ENCODE results near the gene GORASP2.

The GORASP2 gene

DNA sequence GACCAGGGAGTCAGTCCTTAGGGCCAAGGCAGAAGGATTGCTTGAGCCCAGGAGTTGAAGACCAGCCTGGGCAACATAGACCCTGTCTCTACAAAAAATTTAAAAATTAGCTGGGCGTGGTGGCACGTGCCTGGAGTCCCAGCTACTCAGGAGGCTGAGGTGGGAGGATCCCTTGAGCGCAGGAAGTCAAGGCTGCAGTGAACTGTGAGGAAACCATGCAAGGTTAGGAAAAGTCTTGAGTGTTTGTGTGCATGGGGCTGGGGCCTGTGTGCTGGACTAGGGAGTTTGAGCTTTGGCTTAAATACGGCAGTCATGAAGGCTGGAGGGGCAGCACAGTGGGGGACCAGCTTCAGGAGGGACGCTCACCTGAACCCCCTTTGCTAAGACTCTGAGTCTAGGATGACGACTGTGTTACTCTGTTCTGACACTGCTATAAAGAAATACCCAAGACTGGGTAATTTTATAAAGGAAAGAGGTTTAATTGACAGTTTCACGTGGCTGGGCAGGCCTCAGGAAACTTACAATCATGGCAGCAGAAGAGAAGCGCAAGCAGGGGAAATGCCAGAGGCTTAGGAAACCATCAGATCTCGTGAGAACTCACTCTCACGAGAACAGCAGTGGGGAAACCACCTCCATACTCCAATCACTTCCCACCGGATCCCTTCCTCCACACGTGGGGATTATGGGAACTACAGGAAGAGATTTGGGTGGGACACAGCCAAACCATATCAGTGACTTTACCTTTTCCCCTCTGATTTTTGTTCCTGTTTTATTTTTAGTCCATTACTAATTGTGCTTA lies 39.4 kb downstream of the GORASP2 start:
- DNase-seq: no peak

DNA sequence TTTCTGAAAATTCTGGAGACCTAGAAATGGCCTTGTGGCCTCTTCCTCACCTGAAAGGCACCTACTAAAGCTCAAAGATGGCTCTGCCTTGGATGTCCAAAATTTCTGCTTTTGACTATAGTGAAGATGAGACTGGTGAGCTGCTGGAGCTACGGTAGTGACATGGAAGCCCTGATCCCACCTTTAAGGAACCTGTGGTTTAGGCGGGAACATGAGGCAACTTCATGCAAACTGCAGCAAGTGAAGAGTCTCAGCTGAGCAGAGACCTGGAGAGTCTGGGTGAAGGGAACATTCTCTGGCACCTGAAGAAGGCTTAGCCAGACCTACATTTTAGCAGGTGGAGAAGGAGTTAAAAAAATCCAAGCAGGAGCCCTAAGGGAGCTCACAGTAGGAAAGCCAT lies 40.0 kb downstream of the GORASP2 start:
- no peak for DNase-seq

DNA sequence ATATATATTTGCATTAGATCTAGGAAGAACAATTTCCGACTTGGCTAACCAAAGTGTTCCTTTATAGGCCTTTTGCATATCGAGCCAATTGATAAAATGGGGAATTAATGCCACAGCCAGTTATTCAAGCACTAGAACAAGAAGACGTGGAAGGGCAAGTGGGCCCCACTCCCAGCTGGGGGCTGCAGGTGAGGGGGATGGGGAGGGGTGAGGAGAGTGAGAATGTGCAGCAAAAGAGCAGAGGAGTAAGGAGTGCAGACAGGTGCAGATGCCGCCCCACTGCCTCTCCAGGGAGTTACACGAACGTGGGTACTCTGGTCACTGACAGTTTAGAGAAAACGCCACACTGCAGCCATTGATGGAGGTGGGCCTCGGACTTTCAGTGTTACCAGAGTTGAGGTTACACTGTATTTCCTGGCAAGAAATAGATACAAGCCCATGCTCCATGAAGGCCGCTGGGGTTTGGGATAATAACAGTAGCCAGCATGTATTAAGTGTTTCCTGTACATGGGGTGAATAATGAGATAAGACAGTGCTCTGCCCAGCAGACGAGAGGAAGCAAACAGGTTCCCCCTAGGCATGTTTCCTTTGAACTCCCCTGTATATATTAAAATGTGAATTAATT lies 40.9 kb downstream of the GORASP2 start:
- no peak for DNase-seq

DNA sequence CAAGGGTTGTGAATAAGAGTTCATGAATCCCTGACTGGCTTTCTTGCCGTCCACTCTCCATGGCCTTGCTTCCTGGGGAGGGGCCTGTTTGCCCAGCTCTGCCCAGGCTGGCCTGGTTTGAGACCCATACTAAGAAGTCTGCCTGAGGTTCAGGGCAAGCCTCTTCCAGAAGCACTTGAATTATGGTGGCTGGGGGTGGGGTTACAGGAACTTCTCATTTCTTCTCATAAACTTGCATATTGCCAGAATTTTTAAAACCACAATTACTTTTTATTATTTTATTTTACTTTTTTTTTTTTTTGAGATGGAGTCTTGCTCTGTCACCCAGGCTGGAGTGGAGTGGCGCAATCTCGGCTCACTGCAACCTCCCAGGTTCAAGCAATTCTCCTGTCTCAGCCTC lies 42.0 kb downstream of the GORASP2 start:
- DNase-seq: no peak

- no peak for DNase-seq
These were observed 43.5 kb downstream of the GORASP2 start for GRCh38 chr2:170972296-170973224.

- no peak for DNase-seq
These were observed 44.1 kb downstream of the GORASP2 start for GRCh38 chr2:170973225-170973491.

DNA sequence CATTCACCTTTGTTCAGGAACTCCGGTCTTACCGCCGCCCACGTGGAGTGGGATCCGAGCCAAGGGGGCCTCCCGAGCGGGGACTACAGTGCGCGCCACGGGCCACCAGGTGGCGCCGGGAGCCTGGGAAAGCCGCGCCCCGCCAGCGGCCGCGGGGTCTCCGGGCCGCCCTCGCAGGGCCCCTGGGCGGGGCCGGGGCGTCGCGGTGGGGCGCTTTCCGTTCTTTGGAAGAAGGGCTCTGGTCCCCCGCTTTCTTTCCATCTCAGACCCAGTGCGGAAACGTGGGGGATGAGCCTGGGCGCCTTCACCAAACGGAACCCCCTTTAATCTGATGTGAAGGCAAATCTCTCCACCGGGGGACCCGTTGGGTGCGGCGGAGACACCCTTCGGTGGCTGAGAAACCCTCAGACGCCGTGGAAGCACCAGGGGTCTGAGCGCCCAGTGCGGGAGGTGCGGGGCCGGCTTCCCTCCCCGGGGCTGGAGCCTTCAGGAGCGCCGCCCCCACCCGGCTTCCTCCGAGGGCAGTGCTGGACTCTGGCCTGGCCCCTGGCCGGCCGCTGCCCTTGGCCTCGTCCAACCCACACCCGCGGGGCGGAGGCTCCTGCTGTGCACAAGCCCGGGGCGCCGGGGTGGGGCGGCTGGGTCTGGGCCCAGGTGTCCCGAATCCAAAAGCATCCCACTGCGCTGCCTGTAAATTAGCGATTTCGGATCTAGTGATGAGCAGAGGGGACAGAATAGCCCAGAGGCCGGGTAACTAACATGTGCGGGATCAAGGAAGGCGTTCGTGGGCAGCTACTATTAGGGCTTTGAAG lies 44.6 kb downstream of the GORASP2 start:
- peak; percentile 74 to 76 (median 75) for DNase-seq

- no peak for DNase-seq
These were observed 45.4 kb downstream of the GORASP2 start for GRCh38 chr2:170974304-170974993.

GRCh38 chr2:170975127-170975942 lies 46.3 kb downstream of the GORASP2 start:
- DNase-seq: no peak

- DNase-seq: no peak
These were observed 46.9 kb downstream of the GORASP2 start for GRCh38 chr2:170975943-170976270.

DNA sequence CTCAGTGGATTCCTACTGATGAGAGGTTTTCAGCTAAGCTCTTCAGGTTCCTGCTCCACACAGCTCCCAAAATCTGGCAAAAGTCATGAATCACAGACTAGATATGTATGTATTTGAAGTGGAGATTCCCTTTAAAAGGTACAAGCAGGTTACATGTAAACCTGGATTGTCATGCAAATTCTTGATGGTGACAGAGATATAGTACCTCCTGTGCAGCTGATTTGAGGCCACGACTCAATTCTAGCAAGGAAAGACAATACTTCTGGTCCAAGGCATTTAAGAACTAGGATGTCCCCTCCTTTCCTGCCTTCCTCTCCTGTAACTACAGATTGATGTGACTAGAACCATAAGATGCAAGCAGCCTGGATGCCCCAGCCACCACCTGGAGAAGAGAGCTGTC lies 55.0 kb downstream of the GORASP2 start:
- no peak for DNase-seq

DNA sequence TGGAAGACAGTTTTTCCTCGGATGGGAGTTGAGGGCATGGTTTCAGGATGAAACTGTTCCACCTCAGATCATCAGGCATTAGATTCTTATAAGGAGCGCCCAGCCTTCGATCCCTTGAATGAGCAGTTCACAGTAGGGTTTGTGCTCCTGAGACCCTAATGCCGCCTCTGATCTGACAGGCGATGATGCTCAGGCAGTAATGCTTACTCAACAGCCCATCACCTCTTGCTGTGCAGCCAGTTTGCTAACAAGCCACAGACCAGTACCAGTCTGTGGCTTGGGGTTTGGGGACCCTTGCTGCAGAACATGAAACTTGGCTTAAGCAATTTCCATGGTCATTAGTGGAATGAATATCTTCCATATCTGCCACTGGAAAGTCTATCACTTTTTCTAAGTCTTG lies 56.4 kb downstream of the GORASP2 start:
- DNase-seq: no peak

DNA sequence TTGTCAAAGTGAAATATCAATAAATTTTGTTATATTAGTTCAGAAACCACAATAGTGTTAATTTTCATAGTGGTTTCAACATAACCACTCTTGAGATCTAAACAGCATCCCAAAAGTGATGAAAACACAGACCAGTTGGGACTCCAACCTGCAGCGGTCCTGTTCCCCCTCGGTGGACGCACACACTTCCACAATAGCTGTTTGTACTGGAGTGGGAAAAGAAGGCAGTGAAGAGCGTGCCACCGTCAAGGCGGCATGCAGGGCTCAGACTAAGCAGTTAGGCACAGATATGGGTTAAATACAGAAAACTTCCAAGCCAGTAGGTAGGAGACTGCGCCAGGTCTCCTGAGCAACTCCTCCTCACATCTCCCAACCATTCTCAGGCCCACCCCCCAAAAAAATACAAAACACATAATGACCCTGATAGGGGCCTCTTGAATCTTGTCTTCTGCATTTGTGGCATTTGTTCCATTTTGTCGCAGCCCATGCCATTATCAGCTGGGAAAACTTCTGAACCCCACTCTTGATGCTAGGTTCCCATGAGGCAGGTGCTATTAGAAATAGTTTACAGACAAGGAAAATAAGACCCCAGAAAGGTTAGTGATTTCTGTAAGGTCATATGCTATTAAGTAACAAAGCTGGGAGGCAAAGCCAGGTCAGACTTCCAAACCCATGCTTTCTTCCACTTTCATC lies 57.7 kb downstream of the GORASP2 start:
- DNase-seq: no peak

DNA sequence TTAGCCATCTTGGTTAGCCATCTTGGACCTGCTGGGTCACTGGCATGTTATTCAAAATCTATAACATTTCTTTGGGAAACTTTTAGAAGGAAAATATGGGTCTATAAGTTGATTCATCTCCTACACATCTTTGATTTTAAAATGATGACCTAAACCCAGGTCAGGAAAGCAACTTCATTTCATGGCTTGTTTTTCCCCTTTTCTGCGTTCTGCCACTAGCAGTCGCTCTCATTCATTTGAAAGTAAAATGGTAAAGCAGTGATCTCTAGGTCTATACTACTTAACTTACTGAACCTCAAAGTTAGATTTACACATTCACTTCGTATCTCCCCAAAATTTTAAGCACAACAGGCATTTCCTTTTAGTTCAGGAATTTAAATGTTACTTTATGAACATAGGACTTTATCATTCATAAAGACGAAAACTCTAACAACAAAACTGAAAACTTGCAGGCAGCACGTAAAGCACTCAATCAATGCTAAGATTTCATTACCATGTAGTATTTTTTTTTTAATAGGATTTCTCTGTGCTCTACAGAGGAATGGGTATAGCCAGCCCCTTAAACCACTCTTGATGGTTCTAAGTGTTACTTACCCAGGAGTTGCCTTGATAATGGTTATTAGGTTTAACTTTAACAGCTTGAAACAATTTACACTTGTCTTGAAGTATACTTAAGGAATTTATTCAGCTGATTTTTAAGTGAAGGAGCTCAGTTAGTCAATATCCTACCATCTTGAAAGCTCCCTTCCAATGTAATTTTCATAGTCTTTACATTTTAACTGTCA lies 62.5 kb downstream of the GORASP2 start:
- no peak for DNase-seq

GRCh38 chr2:170996316-170996715 lies 67.3 kb downstream of the GORASP2 start:
- DNase-seq: no peak

DNA sequence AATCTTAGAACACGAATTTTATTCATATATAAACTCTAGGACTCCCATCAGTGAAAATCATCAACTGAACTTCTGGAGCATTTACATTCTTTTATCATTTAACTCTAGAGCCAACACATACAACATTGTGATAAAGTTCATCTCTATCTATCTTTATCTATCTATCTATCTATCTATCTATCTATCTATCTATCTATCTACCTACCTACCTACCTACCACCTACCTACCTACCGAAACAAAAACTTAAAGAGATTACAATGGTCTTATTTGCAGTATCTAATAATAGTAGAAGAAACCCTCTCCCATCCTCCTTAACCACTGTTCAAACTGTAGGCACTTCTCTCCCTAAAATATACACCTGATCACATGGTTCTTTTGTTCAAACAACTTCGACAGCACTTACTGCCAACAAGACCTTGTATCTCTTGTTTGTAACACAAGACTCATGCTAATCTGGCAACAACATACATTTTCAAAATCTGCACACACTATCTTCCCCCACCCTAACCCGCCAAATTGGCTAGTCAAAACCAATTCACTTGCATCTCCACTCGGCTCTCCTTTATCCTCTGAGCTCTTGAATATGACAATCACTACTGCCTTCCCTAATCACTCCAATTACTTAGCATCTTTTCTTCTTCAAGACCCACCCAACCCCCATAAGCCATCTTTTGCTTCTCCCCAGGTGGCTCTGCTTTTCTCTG lies 69.0 kb downstream of the GORASP2 start:
- no peak for DNase-seq

GRCh38 chr2:170999654-171000053 lies 70.6 kb downstream of the GORASP2 start:
- no peak for DNase-seq

GRCh38 chr2:171004363-171004762 lies 75.3 kb downstream of the GORASP2 start:
- no peak for DNase-seq

DNA sequence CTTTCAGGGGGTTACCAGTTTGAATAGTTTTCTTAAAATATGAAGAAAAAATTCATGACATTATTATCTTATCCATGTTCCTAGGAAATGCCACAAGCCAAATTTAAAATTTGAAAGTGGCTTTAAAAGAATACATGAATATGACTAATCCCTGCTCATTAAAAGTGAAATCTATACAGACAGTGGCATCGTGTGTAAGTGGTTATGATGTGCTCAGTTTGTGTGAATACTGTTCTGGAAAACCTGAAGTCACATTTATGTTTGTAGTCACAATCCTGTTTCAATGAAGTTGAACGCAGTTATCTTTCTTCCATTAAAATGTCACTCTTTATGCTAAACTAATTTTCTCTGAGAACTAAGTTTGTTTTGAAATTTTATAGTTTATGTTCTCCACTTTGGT lies 75.8 kb downstream of the GORASP2 start:
- DNase-seq: no peak
